Skeletal muscle tissue (tissue), 4 donors: Measurements from ENCODE around the gene LIPE. TPM values are rescaled to one million over a fixed set of nuclear protein-coding genes. Genes with fewer than 3 reads are reported as not detected.
A peak's percentile ranks its signal among the peaks of the same experiment; 100 is the strongest.

Source experiments
- H3K27ac ChIP-seq: one replicate; pipeline ENCODE4 v1.7.0; 2013; ENCODE audit warnings: mild to moderate bottlenecking, low read depth, low read length, inconsistent platforms
- H3K27me3 ChIP-seq, 3 donors: one replicate each; pipeline ENCODE4 v1.7.0; 2013; ENCODE audit warnings: low read length in 3 of 3; ENCODE audit not compliant: control insufficient read depth in 3 of 3, insufficient read depth in 3 of 3
- H3K36me3 ChIP-seq, 3 donors: one replicate each; pipeline ENCODE4 v1.7.0; 2013; ENCODE audit warnings: low read length in 3 of 3; ENCODE audit not compliant: control insufficient read depth in 3 of 3, insufficient read depth in 3 of 3
- H3K4me1 ChIP-seq, 3 donors: one replicate each; pipeline ENCODE4 v1.7.0; 2013; ENCODE audit warnings: low read length in 3 of 3, mild to moderate bottlenecking in 3 of 3; ENCODE audit not compliant: control insufficient read depth in 3 of 3, insufficient read depth in 3 of 3
- H3K4me3 ChIP-seq, 3 donors: one replicate each; pipeline ENCODE4 v1.7.0; 2013; ENCODE audit warnings: low read length in 3 of 3
- H3K9ac ChIP-seq, 3 donors: one replicate each; pipeline ENCODE4 v1.7.0; 2013; ENCODE audit warnings: low read length in 3 of 3, mild to moderate bottlenecking in 3 of 3, moderate library complexity in 2 of 3, low read depth in 1 of 3
- H3K9me3 ChIP-seq, 3 donors: one replicate each; pipeline ENCODE4 v1.7.0; 2013; ENCODE audit warnings: low read length in 3 of 3; ENCODE audit not compliant: control insufficient read depth in 3 of 3
- total RNA-seq: library from RNA; depleted of rRNA; stranded (reverse); fragments of >200 nt; gene quantifications from one replicate; pipeline ENCODE4 v1.2.3, GENCODE V29; 2014
- donor health status: Osteomylitis.

LIPE gene
- total RNA-seq, 1 donor from 2014 or later = 8.9 TPM

DNA sequence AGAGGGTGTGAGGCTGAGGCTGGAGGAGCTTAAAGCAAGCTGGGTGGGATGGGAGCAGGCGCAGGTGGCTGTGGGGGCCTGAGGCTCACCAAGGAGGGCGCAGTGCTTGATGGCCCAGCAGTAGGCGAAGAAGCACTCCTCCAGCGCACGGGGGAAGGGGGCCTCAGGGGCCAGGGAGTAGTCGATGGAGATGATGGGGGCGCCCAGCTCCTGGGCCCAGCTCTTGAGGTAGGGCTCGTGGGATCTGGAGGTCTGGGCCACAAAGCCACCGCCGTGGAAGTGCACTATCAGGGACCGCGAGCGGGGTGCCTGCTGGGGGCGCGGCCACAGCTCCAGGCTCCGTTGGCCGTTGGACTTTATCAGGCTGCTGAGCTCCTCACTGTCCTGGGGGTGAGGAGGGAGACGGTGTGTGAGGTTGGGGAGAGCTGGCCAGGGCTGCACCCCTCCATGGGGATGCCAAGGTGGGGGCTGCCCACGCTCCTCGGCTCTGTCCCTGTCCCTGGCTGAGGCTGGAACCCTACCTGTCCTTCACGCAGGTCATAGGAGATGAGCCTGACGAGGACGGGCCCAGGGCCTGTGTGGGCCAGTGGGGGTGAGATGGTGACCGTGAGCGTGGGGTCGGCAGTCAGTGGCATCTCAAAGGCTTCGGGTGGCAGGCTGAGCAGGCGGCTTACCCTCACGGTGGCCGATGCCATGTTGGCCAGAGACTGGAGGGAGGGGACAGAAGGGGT is 19.9 kb downstream of the LIPE start:
- H3K27ac ChIP-seq = no peak overlapping the region
- no peak overlapping the region for H3K9ac ChIP-seq
- peaks cover 0 to 15% (median 0%) of the 10 kb centered on the region in 3 donors for H3K36me3 ChIP-seq
- H3K4me3 ChIP-seq = no peak overlapping the region
- H3K4me1 ChIP-seq = peaks cover 17 to 25% (median 18%) of the 10 kb centered on the region in 3 donors
- H3K27me3 ChIP-seq = no peaks in the 10 kb centered on the region
- no peaks in the 10 kb centered on the region for H3K9me3 ChIP-seq

DNA sequence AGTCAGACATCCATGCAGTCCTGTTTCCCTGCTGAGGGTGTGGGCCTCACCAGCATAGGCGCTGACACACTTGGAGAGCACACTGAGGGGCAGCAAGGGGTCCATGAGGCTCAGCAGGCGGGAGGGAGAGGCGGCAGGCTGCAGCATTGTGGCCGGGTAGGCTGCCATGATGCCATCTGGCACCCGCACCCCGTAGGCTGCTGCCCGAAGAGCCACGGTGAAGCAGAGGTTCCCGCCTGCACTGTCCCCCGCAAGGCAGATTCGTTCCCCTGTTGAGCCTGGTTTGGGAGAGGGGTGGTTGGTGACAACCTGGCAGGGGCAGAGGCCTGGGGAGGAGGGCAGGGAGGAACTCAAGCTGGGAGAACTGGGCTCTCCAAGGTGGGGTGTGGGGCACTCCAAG is 21.1 kb downstream of the LIPE start:
- peaks cover 0 to 15% (median 0%) of the 10 kb centered on the region in 3 donors for H3K36me3 ChIP-seq
- no peak overlapping the region for H3K9ac ChIP-seq
- peaks cover 14 to 21% (median 15%) of the 10 kb centered on the region in 3 donors for H3K4me1 ChIP-seq
- H3K4me3 ChIP-seq = no peak overlapping the region
- H3K9me3 ChIP-seq = no peaks in the 10 kb centered on the region
- H3K27ac ChIP-seq = no peak overlapping the region
- H3K27me3 ChIP-seq = no peaks in the 10 kb centered on the region

DNA sequence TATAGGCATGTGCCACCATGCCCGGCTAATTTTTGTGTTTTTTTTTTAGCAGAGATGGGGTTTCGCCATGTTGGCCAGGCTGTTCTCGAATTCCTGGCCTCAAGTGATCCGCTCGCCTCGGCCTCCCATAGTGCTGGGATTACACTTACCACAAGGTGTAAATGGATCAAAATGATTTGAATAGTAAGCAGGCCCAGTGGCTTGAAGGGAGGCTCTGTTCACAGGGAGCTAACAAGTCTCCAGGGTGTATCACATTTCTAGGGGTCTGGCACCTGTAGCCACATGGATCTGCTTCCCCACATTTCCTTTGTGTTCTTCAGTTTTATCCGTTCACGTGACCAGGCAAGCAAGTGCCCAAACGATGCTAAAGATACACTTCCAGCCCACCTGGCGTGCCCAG is 23.6 kb downstream of the LIPE start:
- Histone ChIP-seq H3K27ac (no peak overlapping the region), H3K4me1 (peaks cover 13 to 17% (median 15%) of the 10 kb centered on the region in 3 donors), H3K27me3 (no peaks in the 10 kb centered on the region), H3K4me3 (no peak overlapping the region), H3K9me3 (no peaks in the 10 kb centered on the region), H3K9ac (no peak overlapping the region), H3K36me3 (peaks cover 0 to 15% (median 0%) of the 10 kb centered on the region in 3 donors)

DNA sequence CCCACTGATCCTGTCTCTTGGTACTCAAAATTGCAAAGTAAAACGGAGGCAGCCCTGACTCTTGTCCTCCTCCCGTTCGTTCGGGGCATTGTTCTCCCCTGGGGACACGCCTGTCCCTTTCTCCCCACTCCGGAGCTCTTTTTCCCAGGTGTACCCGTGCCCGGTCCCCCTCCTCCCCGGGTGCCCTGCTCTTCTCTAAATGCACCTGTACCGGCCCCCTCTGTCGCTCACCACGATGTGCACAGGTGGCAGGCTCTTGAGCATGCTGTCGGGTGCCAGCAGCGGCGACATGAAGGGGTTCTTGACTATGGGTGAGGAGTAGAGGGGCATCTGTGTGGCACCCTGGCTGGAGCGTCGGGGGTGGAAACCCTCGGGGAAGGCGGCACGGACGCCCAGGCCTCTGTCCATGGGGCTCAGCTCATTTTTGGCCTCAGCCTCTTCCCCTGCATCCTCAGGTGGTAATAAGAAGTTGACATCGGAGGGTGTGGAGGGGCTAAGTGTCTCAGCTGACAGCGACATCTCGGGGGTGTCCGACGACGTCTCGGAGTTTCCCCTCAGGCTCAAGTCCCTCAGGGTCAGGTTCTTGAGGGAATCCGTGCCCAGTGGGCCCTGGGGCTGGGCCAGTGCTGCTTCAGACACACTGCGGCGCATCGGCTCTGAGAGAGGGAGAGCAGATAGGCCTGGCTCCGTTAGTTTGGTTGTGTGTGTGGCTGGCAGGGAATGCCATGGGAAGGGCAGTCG is 24.6 kb downstream of the LIPE start:
- Histone ChIP-seq H3K36me3 (peaks cover 0 to 8% (median 0%) of the 10 kb centered on the region in 3 donors), H3K27ac (no peak overlapping the region), H3K9ac (peak overlapping the region in 1 of 3 donors; percentile 45), H3K9me3 (no peaks in the 10 kb centered on the region), H3K4me1 (peaks cover 17 to 22% (median 19%) of the 10 kb centered on the region in 3 donors), H3K27me3 (no peaks in the 10 kb centered on the region), H3K4me3 (peak overlapping the region in 1 of 3 donors; percentile 69)

DNA sequence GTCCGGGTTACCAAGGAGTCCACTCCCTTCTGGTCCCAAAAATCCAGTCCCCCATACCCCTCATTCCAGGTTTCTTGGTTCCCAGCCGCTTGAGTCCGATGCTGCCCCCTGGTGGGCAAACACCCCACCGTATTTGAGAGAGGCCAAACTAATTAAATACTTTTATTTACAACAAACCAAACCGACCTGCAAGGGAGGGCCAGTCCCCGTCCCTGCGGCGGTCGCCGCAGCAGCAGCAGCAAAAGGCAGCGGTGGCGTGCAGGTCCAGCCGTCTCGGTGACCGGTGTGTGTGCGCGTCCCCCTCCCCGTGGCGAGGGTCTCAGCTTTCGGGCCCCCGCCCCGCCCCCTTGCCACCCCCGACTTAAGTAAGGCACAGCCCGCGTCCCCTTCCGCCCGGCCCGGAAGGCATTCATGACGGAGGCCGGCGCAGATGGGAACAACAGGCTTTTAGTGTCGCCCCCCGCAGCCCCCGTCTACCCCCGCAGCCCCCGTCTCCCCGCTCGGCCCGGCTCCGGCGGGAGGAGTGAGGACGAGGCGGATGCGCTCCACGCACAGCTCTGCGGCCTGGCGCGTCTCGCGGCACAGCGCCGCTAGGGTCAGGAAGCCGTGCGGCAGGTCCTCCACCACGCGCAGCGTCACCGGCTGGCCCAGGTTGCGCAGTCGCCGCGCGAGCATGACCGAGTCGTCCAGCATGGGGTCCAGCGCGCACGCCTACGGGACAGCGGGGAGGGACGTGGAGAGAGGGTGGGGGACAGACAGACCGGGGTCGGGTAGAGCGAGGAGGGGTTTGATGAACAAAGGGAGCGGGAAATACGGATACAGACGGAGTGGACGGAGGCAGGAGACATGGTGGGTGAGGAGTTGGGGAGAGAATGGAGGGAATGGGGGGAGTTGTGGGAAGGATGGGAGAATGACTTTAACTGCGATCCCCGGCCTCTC is 25.6 kb downstream of the LIPE start:
- no peaks in the 10 kb centered on the region for H3K27me3 ChIP-seq
- H3K4me1 ChIP-seq = peaks cover 24 to 29% (median 26%) of the 10 kb centered on the region in 3 donors
- H3K9me3 ChIP-seq = no peaks in the 10 kb centered on the region
- H3K4me3 ChIP-seq = peak overlapping the region; percentile 67 to 77 (median 75)
- H3K9ac ChIP-seq = peak overlapping the region; percentile 45 to 80 (median 47)
- peaks cover 0 to 5% (median 0%) of the 10 kb centered on the region in 3 donors for H3K36me3 ChIP-seq
- no peak overlapping the region for H3K27ac ChIP-seq

DNA sequence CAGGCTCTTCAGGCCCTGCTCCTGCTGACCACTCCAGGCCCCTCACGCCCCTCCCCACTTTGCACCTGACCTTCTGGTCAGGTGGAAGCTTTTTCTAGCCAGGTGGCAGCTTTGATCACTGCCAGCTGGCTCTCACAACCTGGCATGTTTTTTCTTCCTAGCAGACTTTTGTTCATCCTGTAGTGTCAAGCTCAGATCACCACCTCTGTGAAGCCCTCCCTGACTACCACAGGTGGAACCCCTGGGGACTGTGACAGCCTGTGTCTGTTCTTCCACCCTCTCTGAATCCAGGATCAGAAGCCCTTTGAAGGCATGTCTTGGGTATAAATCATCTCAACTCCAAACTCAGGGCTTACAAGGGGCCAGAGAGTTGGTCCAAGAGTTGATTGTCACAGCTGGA is 26.8 kb downstream of the LIPE start:
- Histone ChIP-seq H3K36me3 (no peaks in the 10 kb centered on the region), H3K4me1 (peaks cover 30 to 35% (median 30%) of the 10 kb centered on the region in 3 donors), H3K4me3 (no peak overlapping the region)

DNA sequence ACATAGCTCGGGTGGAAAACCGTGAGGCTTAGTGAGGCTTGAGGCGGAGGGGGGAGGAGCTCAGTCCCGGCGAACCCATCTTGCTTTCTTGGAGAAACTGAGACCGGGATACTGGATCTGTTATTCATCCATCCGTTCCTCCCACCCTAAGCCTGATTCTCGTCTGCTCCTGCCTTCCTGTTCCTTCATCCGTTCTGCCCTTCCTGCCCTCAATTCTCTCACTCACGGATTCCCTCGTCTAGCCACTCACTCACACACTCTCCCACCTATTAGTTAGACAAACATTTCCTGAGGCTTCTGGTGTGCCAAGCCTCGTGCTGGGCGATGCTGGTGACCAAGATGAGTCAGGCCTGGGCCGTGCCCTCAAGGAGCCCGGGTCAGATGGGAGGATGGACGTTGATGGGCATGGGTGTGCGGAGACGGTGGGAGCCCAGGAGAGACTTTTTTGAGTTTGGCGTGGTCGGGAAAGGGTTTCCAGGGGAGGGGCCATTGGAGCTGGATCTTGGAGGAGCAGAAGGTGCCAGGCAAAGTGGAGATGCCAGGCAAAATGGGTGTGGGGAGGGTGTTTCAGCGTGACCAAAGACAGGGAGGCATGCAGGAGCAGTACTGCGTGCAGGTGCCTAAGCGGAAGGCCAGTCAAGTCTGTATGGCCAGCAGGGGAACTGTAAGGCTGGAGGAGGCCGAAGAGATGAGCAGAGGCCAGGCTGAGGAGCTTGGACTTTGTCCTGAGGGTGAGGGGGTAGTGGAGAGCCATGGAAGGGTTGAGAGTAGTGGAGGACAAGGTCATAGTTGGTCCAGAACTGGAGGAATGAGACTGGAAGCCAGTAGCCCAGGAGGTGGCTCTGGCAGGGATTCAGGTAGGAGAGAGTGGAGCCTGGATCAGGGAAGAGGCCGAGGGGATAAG is 29.7 kb downstream of the LIPE start:
- Histone ChIP-seq H3K9ac (peak overlapping the region; percentile 85 to 90 (median 87)), H3K27me3 (no peaks in the 10 kb centered on the region), H3K9me3 (no peaks in the 10 kb centered on the region), H3K4me3 (peak overlapping the region; percentile 80 to 92 (median 84)), H3K4me1 (peaks cover 30 to 35% (median 30%) of the 10 kb centered on the region in 3 donors), H3K27ac (peak overlapping the region; percentile 74), H3K36me3 (no peaks in the 10 kb centered on the region)

More for the DNA sequence above, 26.8 kb downstream of the LIPE start:
- no peak overlapping the region for H3K9ac ChIP-seq
- no peak overlapping the region for H3K27ac ChIP-seq
- H3K27me3 ChIP-seq = no peaks in the 10 kb centered on the region
- H3K9me3 ChIP-seq = no peaks in the 10 kb centered on the region

DNA sequence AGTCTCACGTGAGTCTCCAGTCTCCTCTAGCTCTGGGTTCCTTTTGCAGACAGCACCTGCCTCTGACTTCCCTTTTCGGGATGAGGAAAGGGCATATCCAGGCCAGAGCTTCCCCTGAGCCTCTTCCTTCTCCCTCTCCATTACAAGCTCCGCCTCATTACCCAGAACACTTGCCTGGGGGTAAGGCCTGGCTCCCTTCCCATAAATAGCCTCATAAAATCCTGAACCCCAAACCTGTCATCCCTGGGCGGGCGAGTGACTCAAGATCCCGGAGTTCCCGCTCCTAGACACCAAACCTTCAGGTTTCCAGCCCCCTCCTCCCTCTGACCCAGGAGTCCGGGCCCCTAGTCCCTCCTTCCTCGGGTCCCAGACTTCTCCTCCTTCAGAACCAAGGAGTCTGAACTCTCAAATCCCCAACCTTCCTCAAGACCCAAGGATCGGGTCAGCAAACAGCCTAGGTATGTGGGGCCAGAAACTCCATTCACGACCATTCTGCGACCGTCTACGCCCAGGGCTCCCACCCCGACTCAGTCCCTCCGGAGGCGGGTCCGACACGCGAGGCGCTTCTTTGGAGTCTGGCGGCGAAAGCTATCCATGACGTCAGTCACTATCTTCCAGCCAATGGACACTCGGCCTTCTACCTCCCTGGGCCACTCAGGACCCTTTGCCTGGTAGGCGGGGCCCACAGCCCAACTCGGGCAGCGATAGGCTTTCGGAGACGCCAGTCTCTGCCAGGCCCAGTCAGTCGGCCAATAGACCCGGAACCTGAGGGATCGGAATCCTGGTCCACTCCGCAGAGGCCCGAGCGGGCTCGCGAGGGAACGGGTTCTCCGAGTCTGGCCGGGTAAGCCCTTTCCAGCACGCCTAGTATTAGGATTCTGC is 30.6 kb downstream of the LIPE start:
- Histone ChIP-seq H3K9me3 (no peaks in the 10 kb centered on the region), H3K27ac (peak overlapping the region; percentile 74), H3K4me1 (peaks cover 26 to 31% (median 27%) of the 10 kb centered on the region in 3 donors), H3K27me3 (no peaks in the 10 kb centered on the region), H3K36me3 (no peaks in the 10 kb centered on the region), H3K4me3 (peak overlapping the region; percentile 80 to 92 (median 84)), H3K9ac (peak overlapping the region; percentile 85 to 90 (median 87))
